Smooth muscle cell (in vitro differentiated cells): ENCODE measurements around the gene NCS1. TPM values are rescaled to one million over a fixed set of nuclear protein-coding genes. Genes with fewer than 3 reads are reported as not detected.

ENCODE experiments used
- DNase-seq: peaks from one replicate; lab custom pipeline; 2025; ENCODE audit not compliant: unreplicated experiment; lab: John Stamatoyannopoulos, UW
- H2AFZ ChIP-seq: fragments of 200-600 bp; sonication (generic); 2 replicates; pipeline ENCODE4 v1.6.0; 2016; ENCODE audit warnings: antibody characterized with exemption, low read depth, mild to moderate bottlenecking
- H3F3A ChIP-seq: fragments of 200-600 bp; sonication (generic); 2 replicates; pipeline ENCODE4 v1.6.0; 2017; ENCODE audit warnings: antibody characterized with exemption, low read depth
- H3K27ac ChIP-seq: fragments of 200-600 bp; sonication (generic); 2 replicates; pipeline ENCODE4 v1.5.1; 2016; ENCODE audit warnings: low read depth, mild to moderate bottlenecking
- H3K27me3 ChIP-seq: fragments of 200-600 bp; sonication (generic); 2 replicates; pipeline ENCODE4 v1.6.1; 2016; ENCODE audit warnings: low read depth, mild to moderate bottlenecking
- H3K36me3 ChIP-seq: fragments of 200-600 bp; sonication (generic); 2 replicates; pipeline ENCODE4 v1.5.1; 2016; ENCODE audit warnings: low read depth
- H3K4me1 ChIP-seq: fragments of 200-600 bp; sonication (generic); 2 replicates; pipeline ENCODE4 v1.5.1; 2016; ENCODE audit warnings: low read depth
- H3K4me2 ChIP-seq: fragments of 200-600 bp; sonication (generic); 2 replicates; pipeline ENCODE4 v1.6.0; 2016; ENCODE audit warnings: mild to moderate bottlenecking
- H3K4me3 ChIP-seq: fragments of 200-600 bp; sonication (generic); 2 replicates; pipeline ENCODE4 v1.5.1; 2016; ENCODE audit warnings: mild to moderate bottlenecking
- H3K79me2 ChIP-seq: fragments of 200-600 bp; sonication (generic); 2 replicates; pipeline ENCODE4 v1.6.0; 2016; ENCODE audit warnings: low read depth, mild to moderate bottlenecking
- H3K9ac ChIP-seq: fragments of 200-600 bp; sonication (generic); 2 replicates; pipeline ENCODE4 v1.6.0; 2016; ENCODE audit warnings: low read depth
- H3K9me3 ChIP-seq: fragments of 200-600 bp; sonication (generic); replicated peaks from 2 replicates; pipeline ENCODE4 v1.5.1; 2016; ENCODE audit warnings: low read depth
- H4K20me1 ChIP-seq: fragments of 200-600 bp; sonication (generic); 2 replicates; pipeline ENCODE4 v1.6.0; 2016; ENCODE audit warnings: low read depth
- CTCF ChIP-seq: fragments of 200-600 bp; sonication (generic); IDR thresholded peaks from 2 replicates; pipeline ENCODE4 v1.5.1; 2017; ENCODE audit warnings: borderline replicate concordance, mild to moderate bottlenecking, antibody characterized with exemption; ENCODE audit not compliant: insufficient read depth, poor library complexity, severe bottlenecking
- WGBS: methylation state at CpG from one replicate; pipeline ENCODE4 v1.1.7; 2016; ENCODE audit warnings: low lambda C conversion rate; 5-methylcytosine and 5-hydroxymethylcytosine counted together
- polyA plus RNA-seq: library from polyadenylated mRNA; unstranded; fragments of >200 nt; fragmentation: Nextera tagmentation; extraction: Ambion mirVana; gene quantifications from 2 replicates; pipeline ENCODE4 v1.2.1, GENCODE V29; 2016
- total RNA-seq: library from RNA; depleted of rRNA; stranded (reverse); fragments of >200 nt; gene quantifications from 2 replicates; pipeline ENCODE4 v1.2.3, GENCODE V29; 2014

Gene NCS1
- total and polyA plus RNA-seq, 2 experiments from 2014 or later, result 28.0 to 59.3 TPM

- Histone ChIP-seq H3K9ac (peak overlapping the region; percentile 64), H3K36me3 (no peaks in the 10 kb centered on the region), H3K9me3 (no peaks in the 10 kb centered on the region), H4K20me1 (peaks cover 35% of the 10 kb centered on the region), H2AFZ (peak overlapping the region; percentile 99), H3K4me3 (peak overlapping the region; percentile 67), H3K4me2 (peak overlapping the region; percentile 90), H3K4me1 (no peaks in the 10 kb centered on the region), H3K79me2 (peaks cover 38% of the 10 kb centered on the region), H3K27me3 (no peaks in the 10 kb centered on the region), H3K27ac (peak overlapping the region; percentile 56), H3F3A (peaks cover 6% of the 10 kb centered on the region)
- no peak for DNase-seq
- WGBS, result 60% methylated on average over 23 of the region's 45 CpGs
- TF ChIP-seq CTCF, result no peak
These were observed 717 bp upstream of the NCS1 start for GRCh38 chr9:130171226-130172148.

GRCh38 chr9:130172858-130173665 is 858 bp downstream of the NCS1 start:
- Histone ChIP-seq H3F3A (peaks cover 6% of the 10 kb centered on the region), H3K79me2 (peaks cover 54% of the 10 kb centered on the region), H3K4me1 (no peaks in the 10 kb centered on the region), H3K27me3 (no peaks in the 10 kb centered on the region), H3K4me2 (peak overlapping the region; percentile 98), H2AFZ (no peak overlapping the region), H3K27ac (peak overlapping the region; percentile 76), H3K9me3 (no peaks in the 10 kb centered on the region), H3K9ac (peak overlapping the region; percentile 90), H3K4me3 (peak overlapping the region; percentile 88), H4K20me1 (peaks cover 51% of the 10 kb centered on the region), H3K36me3 (no peaks in the 10 kb centered on the region)
- TF ChIP-seq CTCF, result peak; percentile 25
- peak; percentile 47 for DNase-seq
- 2% methylated on average over 14 of the region's 57 CpGs for WGBS

- Histone ChIP-seq H4K20me1 (peaks cover 56% of the 10 kb centered on the region), H3K4me1 (no peaks in the 10 kb centered on the region), H3K4me3 (peak overlapping the region; percentile 88), H3K27me3 (no peaks in the 10 kb centered on the region), H3K9me3 (no peaks in the 10 kb centered on the region), H3F3A (peaks cover 6% of the 10 kb centered on the region), H3K27ac (peak overlapping the region; percentile 76), H3K4me2 (peak overlapping the region; percentile 98), H3K79me2 (peaks cover 59% of the 10 kb centered on the region), H3K36me3 (no peaks in the 10 kb centered on the region), H3K9ac (peak overlapping the region; percentile 90), H2AFZ (no peak overlapping the region)
- no peak for TF ChIP-seq CTCF
- 57% methylated on average over 7 of the region's 9 CpGs for WGBS
- no peak for DNase-seq
These were observed 1.4 kb downstream of the NCS1 start for GRCh38 chr9:130173666-130173983.
